ENCODE measurements around the gene METTL16.

The METTL16 gene

DNA sequence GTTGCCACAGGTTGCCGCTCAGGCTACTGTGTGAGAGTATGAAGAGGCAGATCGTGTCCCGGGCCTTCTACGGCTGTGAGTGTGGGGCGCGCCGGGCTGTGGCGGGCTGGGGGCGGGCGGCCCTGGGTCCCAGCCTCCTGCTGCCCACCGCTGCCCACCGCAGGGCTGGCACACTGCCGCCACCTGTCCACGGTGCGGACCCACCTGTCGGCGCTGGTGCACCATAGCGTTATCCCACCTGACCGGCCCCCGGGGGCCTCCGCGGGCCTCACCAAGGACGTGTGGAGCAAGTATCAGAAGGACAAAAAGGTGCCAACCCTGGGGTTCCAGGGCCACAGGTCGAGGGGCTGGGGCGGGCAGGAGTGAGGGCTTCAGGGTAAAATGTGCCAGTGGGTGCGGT is 139.5 kb downstream of the METTL16 start:
- no peak for DNase-seq (ENCODE audit: low read depth, low spot score)
- H3K4me3 ChIP-seq (ENCODE audit: low read length), result no peak overlapping the region

DNA sequence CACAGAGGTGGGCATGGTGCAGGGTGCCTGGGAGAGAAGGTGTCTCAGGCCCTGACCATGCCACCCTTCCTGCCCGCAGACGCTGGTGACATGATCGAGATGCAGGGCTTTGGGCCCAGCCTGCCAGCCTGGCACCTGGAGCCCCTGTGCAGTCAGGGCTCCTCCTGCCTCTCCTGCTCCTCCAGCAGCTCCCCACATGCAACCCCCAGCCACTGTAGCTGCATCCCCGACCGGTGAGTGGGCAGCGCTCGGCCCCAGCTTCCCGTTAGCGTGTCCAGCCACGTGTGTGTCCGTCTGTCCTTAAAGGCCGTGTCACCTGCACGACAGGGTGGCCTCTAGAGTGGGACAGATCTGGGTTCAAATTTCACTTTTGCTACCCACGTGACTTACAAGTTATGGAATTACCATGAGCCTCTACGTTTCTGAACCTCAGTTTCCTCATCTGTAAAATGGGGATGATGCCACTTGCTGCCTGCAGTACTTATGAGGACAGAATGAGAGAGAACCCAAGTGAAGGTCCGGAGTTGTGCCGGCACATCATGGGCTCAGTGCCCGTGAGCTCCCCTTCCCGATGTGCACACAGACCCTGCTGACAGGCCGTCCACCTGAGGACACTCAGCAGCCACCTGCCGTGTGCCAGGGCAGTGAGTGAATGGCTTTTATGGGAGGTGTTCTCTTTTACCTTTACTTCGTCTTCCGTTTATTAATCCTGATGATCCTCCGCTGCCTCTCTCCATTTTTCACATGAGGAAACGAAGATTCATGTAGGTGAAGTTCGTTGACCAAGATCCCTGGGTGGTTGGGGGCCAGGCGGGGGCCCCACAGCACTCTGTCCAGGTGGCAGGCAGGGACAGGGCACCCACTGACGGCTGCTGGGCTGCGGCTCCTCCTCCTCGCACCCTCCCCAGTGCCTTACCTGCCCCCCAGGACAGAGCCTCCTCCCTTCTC is 140.2 kb downstream of the METTL16 start:
- no peak overlapping the region for H3K4me3 ChIP-seq (ENCODE audit: low read length)
- DNase-seq (ENCODE audit: low read depth, low spot score), result no peak

DNA sequence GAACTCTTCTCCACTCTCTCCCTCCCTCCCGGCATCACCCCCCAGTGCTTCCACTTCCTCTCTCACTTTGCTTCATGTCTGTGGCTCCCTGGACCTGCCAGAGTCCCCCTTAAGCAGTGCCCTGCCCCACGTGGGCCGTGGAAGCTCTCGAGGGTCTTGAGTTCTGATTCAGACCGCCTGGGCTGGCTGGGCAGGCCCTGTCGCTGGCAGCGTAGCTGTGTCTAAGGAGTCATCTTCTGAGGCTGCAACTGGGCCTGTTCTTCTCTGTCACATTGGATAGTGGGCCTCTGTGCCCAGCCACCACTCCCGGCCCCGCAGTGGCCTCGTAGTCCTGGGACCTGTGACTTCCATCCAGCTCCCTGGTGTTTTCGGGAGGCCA is 141.5 kb downstream of the METTL16 start:
- H3K4me3 ChIP-seq (ENCODE audit: low read length), result no peak overlapping the region
- no peak for DNase-seq (ENCODE audit: low read depth, low spot score)

DNA sequence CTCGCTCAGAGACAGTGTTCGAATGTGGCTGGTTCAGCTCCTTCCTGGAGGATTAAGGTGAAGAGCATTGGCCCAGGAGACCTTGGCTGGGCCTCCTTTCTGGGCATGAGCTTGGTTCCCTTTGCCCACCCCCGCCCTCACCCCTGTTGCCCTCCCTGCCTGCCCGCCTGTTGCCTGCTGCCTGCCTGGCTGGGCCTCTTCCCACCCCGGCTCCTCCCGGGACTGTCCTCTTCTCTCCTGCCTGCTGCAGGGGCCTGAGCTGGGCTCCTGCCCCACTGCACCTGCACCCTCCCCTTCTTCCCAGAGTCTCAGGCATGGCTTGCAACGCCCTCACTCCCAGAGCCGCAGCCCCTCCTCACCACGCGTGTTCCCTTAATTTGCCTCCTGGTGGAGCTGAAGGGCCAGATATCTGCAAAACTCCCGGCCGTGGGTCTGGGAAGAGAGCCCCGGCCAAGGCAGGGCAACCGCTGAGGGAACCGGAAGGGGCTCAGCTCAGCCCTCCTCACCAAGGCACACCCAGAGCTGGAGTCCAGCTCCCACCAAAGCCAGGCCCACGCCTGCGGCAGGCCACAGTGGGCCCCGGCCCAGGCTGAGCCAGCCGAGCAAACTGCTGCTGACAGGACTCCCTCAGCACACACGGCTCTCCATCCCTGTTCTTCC is 142.0 kb downstream of the METTL16 start:
- no peak for DNase-seq (ENCODE audit: low read depth, low spot score)
- no peak overlapping the region for H3K4me3 ChIP-seq (ENCODE audit: low read length)

DNA sequence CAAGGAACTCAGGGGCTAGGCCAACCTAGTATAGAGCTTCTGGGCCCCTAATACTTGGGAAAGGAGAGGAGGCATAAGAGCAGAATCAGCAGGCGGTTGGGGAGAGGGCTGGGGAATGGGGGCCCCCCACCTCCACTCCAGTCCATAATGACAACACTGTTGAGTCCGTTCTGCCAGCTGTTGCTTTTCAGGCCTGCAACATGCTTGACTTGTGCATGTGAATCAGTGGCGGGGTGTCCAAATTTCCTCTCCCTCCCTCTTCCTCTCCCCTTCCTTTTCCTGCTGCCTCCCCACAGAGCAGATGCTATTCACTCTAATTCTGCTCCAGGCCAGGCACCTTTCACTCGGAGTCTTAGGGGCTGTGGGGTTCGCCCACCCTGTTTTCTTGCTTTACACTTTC is 142.6 kb downstream of the METTL16 start:
- DNase-seq (ENCODE audit: low read depth, low spot score), result no peak
- H3K4me3 ChIP-seq (ENCODE audit: low read length), result no peak overlapping the region

DNA sequence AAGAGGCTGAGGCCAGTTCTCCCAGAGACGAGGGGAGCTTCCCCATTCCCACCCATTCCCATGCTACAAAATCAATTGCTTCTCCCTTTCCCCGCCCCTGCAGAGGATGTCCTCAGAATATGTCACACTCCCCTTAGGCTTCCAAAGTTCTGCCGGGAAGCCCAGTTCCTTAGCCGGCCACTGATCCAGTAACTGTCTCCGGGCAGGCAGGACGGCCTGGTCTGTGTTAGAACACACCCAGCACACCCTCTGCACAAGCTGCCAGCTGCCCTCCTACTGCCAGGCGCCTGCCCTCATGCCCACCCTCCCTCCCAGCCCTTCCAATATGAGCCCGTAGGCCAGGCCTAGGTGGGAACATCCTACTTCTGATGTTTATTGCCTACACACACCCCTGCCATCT is 143.3 kb downstream of the METTL16 start:
- no peak overlapping the region for H3K4me3 ChIP-seq (ENCODE audit: low read length)
- no peak for DNase-seq (ENCODE audit: low read depth, low spot score)

DNA sequence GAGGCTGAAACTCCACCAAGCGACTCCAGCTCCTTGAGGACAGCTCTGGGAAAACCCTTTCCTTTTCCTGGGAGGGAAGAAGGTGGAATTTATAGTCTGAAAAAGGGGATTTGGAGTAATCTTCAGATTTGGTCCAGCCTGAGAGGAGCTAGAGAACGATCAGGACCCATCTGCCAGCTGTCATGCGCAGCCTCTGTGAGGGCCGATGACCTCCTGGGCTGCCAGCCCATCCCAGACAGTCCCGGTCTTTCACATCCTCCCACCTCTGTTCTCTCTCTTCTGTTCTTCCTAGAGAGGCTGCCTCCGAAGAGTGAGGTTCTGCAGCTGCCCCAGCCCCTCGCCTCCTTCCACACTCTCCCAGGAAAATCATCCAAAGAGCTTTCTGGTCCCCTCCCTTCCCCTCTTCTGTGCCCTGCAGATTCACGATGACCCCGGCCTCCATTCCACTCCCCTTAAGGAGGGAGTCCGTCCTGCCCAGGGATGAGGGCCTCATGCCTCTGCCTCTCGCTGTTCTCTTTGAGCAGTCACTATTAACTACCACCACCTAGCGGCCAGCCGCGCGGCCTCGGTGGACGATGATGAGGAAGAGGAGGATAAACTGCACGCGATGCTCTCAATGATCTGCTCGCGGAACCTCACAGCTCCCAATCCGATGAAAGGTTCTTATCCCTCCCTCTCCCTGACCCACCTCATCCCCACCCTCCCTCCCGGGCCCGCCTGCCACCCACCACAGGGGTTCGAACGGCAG is 144.8 kb downstream of the METTL16 start:
- no peak for DNase-seq (ENCODE audit: low read depth, low spot score)
- no peak overlapping the region for H3K4me3 ChIP-seq (ENCODE audit: low read length)

Measured in Jurkat, Clone E6-1 (cell line).